ENCODE data around the gene SLC6A4. TPM values are rescaled to one million over a fixed set of nuclear protein-coding genes. Genes with fewer than 3 reads are reported as not detected.
A peak's percentile ranks its signal among the peaks of the same experiment; 100 is the strongest.
"Not testable (repeated sequence)": the region's sequence is repeated elsewhere in the genome, so short reads cannot be mapped to it uniquely, and the experiment has no call there.

Gene SLC6A4
- total and polyA plus RNA-seq, 4 donors = 3.5 to 12.7 (median 8.8) TPM

GRCh38 chr17:30203471-30203981 is 32.0 kb downstream of the SLC6A4 start:
- no peak for TF ChIP-seq CTCF (IDR thresholded peaks at IDR 0.05; ENCODE audit: control extremely low read depth, extremely low read depth)
- no peaks in the 10 kb centered on the region for H3K9me3 ChIP-seq (ENCODE audit: control insufficient read depth in 4 of 4, insufficient read depth in 3 of 4, low read length in 3 of 4)
- no peak overlapping the region for H3K9ac ChIP-seq (ENCODE audit: insufficient read depth in 1 of 2, low read length in 2 of 2)
- DNase-seq (no peak), ATAC-seq (ENCODE audit: insufficient read depth, low FRiP score) (no peak)
- H3K36me3 ChIP-seq (ENCODE audit: control insufficient read depth in 4 of 4, insufficient read depth in 4 of 4, low read length in 4 of 4) = no peaks in the 10 kb centered on the region
- 70 to 75% methylated on average over 6 of the region's 6 CpGs for WGBS, 2 donors
- H3K4me3 ChIP-seq = no peak overlapping the region
- H3K4me1 ChIP-seq (ENCODE audit: control insufficient read depth in 5 of 5, insufficient read depth in 5 of 5, low read length in 5 of 5) = peaks cover 0 to 2% (median 0%) of the 10 kb centered on the region in 5 donors
- H3K27me3 ChIP-seq (ENCODE audit: control insufficient read depth in 3 of 3, insufficient read depth in 3 of 3, low read length in 2 of 3) = no peaks in the 10 kb centered on the region
- H3K27ac ChIP-seq (ENCODE audit: low read depth in 1 of 2, low read length in 1 of 2) = peak overlapping the region in 1 of 2 donors; percentile 37

GRCh38 chr17:30200656-30201055 is 34.8 kb downstream of the SLC6A4 start:
- not testable (repeated sequence) for ATAC-seq (ENCODE audit: insufficient read depth, low FRiP score); H3K27me3 ChIP-seq (ENCODE audit: control insufficient read depth in 3 of 3, insufficient read depth in 3 of 3, low read length in 2 of 3); H3K4me1 ChIP-seq (ENCODE audit: control insufficient read depth in 5 of 5, insufficient read depth in 5 of 5, low read length in 5 of 5); DNase-seq; H3K9me3 ChIP-seq (ENCODE audit: control insufficient read depth in 4 of 4, insufficient read depth in 3 of 4, low read length in 3 of 4); H3K36me3 ChIP-seq (ENCODE audit: control insufficient read depth in 4 of 4, insufficient read depth in 4 of 4, low read length in 4 of 4); H3K27ac ChIP-seq (ENCODE audit: low read depth in 1 of 2, low read length in 1 of 2); H3K4me3 ChIP-seq; H3K9ac ChIP-seq (ENCODE audit: insufficient read depth in 1 of 2, low read length in 2 of 2)
- 82 to 83% methylated on average over 9 of the region's 9 CpGs for WGBS, 2 donors

GRCh38 chr17:30200106-30200505 is 35.4 kb downstream of the SLC6A4 start:
- no peaks in the 10 kb centered on the region for H3K36me3 ChIP-seq (ENCODE audit: control insufficient read depth in 4 of 4, insufficient read depth in 4 of 4, low read length in 4 of 4)
- no peaks in the 10 kb centered on the region for H3K9me3 ChIP-seq (ENCODE audit: control insufficient read depth in 4 of 4, insufficient read depth in 3 of 4, low read length in 3 of 4)
- no peak for TF ChIP-seq CTCF (IDR thresholded peaks at IDR 0.05; ENCODE audit: control extremely low read depth, extremely low read depth)
- DNase-seq (no peak), ATAC-seq (ENCODE audit: insufficient read depth, low FRiP score) (no peak)
- H3K4me1 ChIP-seq (ENCODE audit: control insufficient read depth in 5 of 5, insufficient read depth in 5 of 5, low read length in 5 of 5) = peaks cover 0 to 2% (median 0%) of the 10 kb centered on the region in 5 donors
- peaks cover 0 to 5% (median 0%) of the 10 kb centered on the region in 3 donors for H3K27me3 ChIP-seq (ENCODE audit: control insufficient read depth in 3 of 3, insufficient read depth in 3 of 3, low read length in 2 of 3)
- H3K4me3 ChIP-seq = no peak overlapping the region
- 79 to 90% methylated on average over 10 of the region's 10 CpGs for WGBS, 2 donors
- no peak overlapping the region for H3K27ac ChIP-seq (ENCODE audit: low read depth in 1 of 2, low read length in 1 of 2)
- H3K9ac ChIP-seq (ENCODE audit: insufficient read depth in 1 of 2, low read length in 2 of 2) = no peak overlapping the region

GRCh38 chr17:30199600-30199999 is 35.9 kb downstream of the SLC6A4 start:
- H3K9ac ChIP-seq (ENCODE audit: insufficient read depth in 1 of 2, low read length in 2 of 2) = no peak overlapping the region
- H3K4me1 ChIP-seq (ENCODE audit: control insufficient read depth in 5 of 5, insufficient read depth in 5 of 5, low read length in 5 of 5) = peaks cover 0 to 2% (median 0%) of the 10 kb centered on the region in 5 donors
- no peak overlapping the region for H3K4me3 ChIP-seq
- peaks cover 0 to 7% (median 0%) of the 10 kb centered on the region in 3 donors for H3K27me3 ChIP-seq (ENCODE audit: control insufficient read depth in 3 of 3, insufficient read depth in 3 of 3, low read length in 2 of 3)
- no peak for ATAC-seq (ENCODE audit: insufficient read depth, low FRiP score)
- H3K9me3 ChIP-seq (ENCODE audit: control insufficient read depth in 4 of 4, insufficient read depth in 3 of 4, low read length in 3 of 4) = no peaks in the 10 kb centered on the region
- no peak for TF ChIP-seq CTCF (IDR thresholded peaks at IDR 0.05; ENCODE audit: control extremely low read depth, extremely low read depth)
- no peak overlapping the region for H3K27ac ChIP-seq (ENCODE audit: low read depth in 1 of 2, low read length in 1 of 2)
- DNase-seq = no peak
- 84 to 87% methylated on average over 5 of the region's 5 CpGs for WGBS, 2 donors
- no peaks in the 10 kb centered on the region for H3K36me3 ChIP-seq (ENCODE audit: control insufficient read depth in 4 of 4, insufficient read depth in 4 of 4, low read length in 4 of 4)

All from lung (tissue), 12 donors.